Heart left ventricle (tissue), 16 donors: ENCODE data around the gene POLR2B. TPM values are rescaled to one million over a fixed set of nuclear protein-coding genes. Genes with fewer than 3 reads are reported as not detected.

Experiments used
- ATAC-seq, 4 donors: fragments of 200-7000 bp; cut with Tn5 transposase; one replicate each; pipeline ENCODE4 v1.9.1; 2020 to 2022; ENCODE audit warnings: moderate library complexity in 4 of 4, mild to moderate bottlenecking in 3 of 4, moderate number of reproducible peaks in 1 of 4
- DNase-seq, 5 donors: peaks; one replicate each; pipeline ENCODE4 v3.0.0-alpha.2; 2020
- H3K27ac ChIP-seq, 12 donors: fragments of 200-600 bp; sonication (generic) in 4 of 12; one replicate each; pipeline versions ENCODE4 v1.5.0 to v1.8.0; 2016 to 2022; ENCODE audit warnings: mild to moderate bottlenecking in 2 of 12
- H3K27me3 ChIP-seq, 9 donors: fragments of 200-600 bp; sonication (generic) in 2 of 9; one replicate each; pipeline versions ENCODE4 v1.5.1 to v1.8.0; 2016 to 2022; ENCODE audit warnings: mild to moderate bottlenecking in 3 of 9
- H3K36me3 ChIP-seq, 9 donors: fragments of 200-600 bp; sonication (generic) in 2 of 9; one replicate each; pipeline versions ENCODE4 v1.5.0 to v1.8.0; 2018 to 2022; ENCODE audit warnings: mild to moderate bottlenecking in 2 of 9
- H3K4me1 ChIP-seq, 12 donors: fragments of 200-600 bp; sonication (generic) in 4 of 12; one replicate each; pipeline versions ENCODE4 v1.5.0 to v1.8.0; 2016 to 2022; ENCODE audit warnings: mild to moderate bottlenecking in 3 of 12
- H3K4me3 ChIP-seq, 12 donors: fragments of 200-600 bp; sonication (generic) in 4 of 12; one replicate each; pipeline versions ENCODE4 v1.5.0 to v1.8.0; 2017 to 2022; ENCODE audit warnings: mild to moderate bottlenecking in 9 of 12, moderate library complexity in 4 of 12
- H3K9me3 ChIP-seq, 12 donors: fragments of 200-600 bp; sonication (generic) in 4 of 12; one replicate each; pipeline versions ENCODE4 v1.5.0 to v1.8.0; 2016 to 2022; ENCODE audit warnings: mild to moderate bottlenecking in 1 of 12
- CTCF ChIP-seq, 12 donors: fragments of 200-600 bp; sonication (generic) in 4 of 12; IDR thresholded peaks; one replicate each; pipeline versions ENCODE4 v1.5.0 to v1.8.0; 2018 to 2022; ENCODE audit warnings: antibody characterized with exemption in 12 of 12, mild to moderate bottlenecking in 5 of 12
- POLR2A ChIP-seq, 2 donors: fragments of 450-650 bp; IDR thresholded peaks; one replicate each; pipeline ENCODE4 v1.6.1; 2017; ENCODE audit warnings: antibody characterized with exemption in 2 of 2, mild to moderate bottlenecking in 2 of 2, moderate library complexity in 2 of 2
- WGBS, 4 donors: extraction: QIAGEN DNeasy Blood & Tissue Kit in 2 of 4; methylation state at CpG; one replicate each; pipeline versions ENCODE4 v1.1.5 to v1.1.7; 2013 to 2018; 5-methylcytosine and 5-hydroxymethylcytosine counted together
- intact Hi-C, 10 donors: fragments of 100-400 bp; cut with DNase I; formaldehyde crosslinking; loops; one replicate each; pipeline versions ENCODE4 v1.11.1 to v1.14.2; 2022
- polyA plus RNA-seq, 2 donors: library from polyadenylated mRNA; stranded (reverse); fragments of 200-250 nt; gene quantifications; one replicate each; pipeline ENCODE4 v1.2.3, GENCODE V29; 2013
- total RNA-seq, 9 donors: library from RNA; depleted of rRNA in 2 of 9; stranded (reverse); fragments of >200 nt in 2 of 9; fragmentation: NEBNext Ultra II Directional in 3 of 9; extraction: Animal tissue kit (Norgen Biotek cat#: 25700) in 3 of 9; gene quantifications; one replicate each; pipeline versions ENCODE4 v1.1.0 to v1.2.4, GENCODE V29; 2016 to 2023
- donor health status: ischemic (EF 13 %, LVEDD 7.1; RV severe dilation, severe dysfunction).
- donor health status: healthy with polysubstance abuse.
- donor health status: DM: no; HTN: yes; CAD: no.
- donor health status: DM: no; HTN: no; CAD: no.
- donor health status: ischemic (EF 25% LVEDD 6.9; RV normal size, moderate dysfunction).
- donor health status: ischemic (EF 25% LVEDD 5.7; RV mildly dilated, moderate dysfunction).
- donor health status: healthy.
- donor health status: DM: yes; HTN: yes; CAD: no.
- donor health status: ischemic (EF 35%, LVEDD 5.7; RV mildly dilated, moderate dysfunction).
- donor health status: nonischemic (EF 11% LVEDD 7.7; RV severe dilation, severe dysfunction).
- donor health status: DM: yes; HTN: yes; CAD: no.
- donor health status: PGD.
- donor health status: ischemic (EF 29% LVEDD 5.4; RV normal size, mild dysfunction).
- donor health status: nonischemic (EF 23%, LVEDD 6.1; RV moderate dilation, normal function).

The POLR2B gene
- total and polyA plus RNA-seq, 11 donors: 19.4 to 87.0 (median 73.0) TPM

- no peaks in the 10 kb centered on the region for H3K9me3 ChIP-seq
- intact Hi-C loops: loop anchor here in 1 of 10 donors (5.0 kb wide), 1 partner anchor 34 kb away; no protein-coding TSS in a partner anchor
- ATAC-seq (no peak), DNase-seq (no peak)
- peaks cover 4 to 93% (median 72%) of the 10 kb centered on the region in 12 donors for H3K4me1 ChIP-seq
- WGBS, 4 donors: 71 to 82% (median 77%) methylated on average over 5 of the region's 5 CpGs
- no peak for TF ChIP-seq CTCF (IDR thresholded peaks at IDR 0.05)
- no peak for TF ChIP-seq POLR2A (IDR thresholded peaks at IDR 0.05)
- H3K27me3 ChIP-seq: no peaks in the 10 kb centered on the region
- peaks cover 0 to 12% (median 3%) of the 10 kb centered on the region in 9 donors for H3K36me3 ChIP-seq
- no peak overlapping the region for H3K4me3 ChIP-seq
- H3K27ac ChIP-seq: peak overlapping the region in 1 of 12 donors; percentile 50
These were observed 94.9 kb downstream of the POLR2B start for GRCh38 chr4:57073559-57073958.

- H3K36me3 ChIP-seq: peaks cover 0 to 12% (median 3%) of the 10 kb centered on the region in 9 donors
- ATAC-seq (peak in 1 of 4 donors; percentile 2), DNase-seq (no peak)
- no peaks in the 10 kb centered on the region for H3K27me3 ChIP-seq
- peaks cover 7 to 93% (median 72%) of the 10 kb centered on the region in 12 donors for H3K4me1 ChIP-seq
- no peaks in the 10 kb centered on the region for H3K9me3 ChIP-seq
- intact Hi-C loops: loop anchor here in 1 of 10 donors (5.0 kb wide), 1 partner anchor 33 kb away; no protein-coding TSS in a partner anchor
- no peak for TF ChIP-seq POLR2A (IDR thresholded peaks at IDR 0.05)
- no peak for TF ChIP-seq CTCF (IDR thresholded peaks at IDR 0.05)
- H3K4me3 ChIP-seq: no peak overlapping the region
- peak overlapping the region in 7 of 12 donors; percentile 5 to 59 (median 16) for H3K27ac ChIP-seq
- 11 to 33% (median 17%) methylated on average over 4 of the region's 4 CpGs for WGBS, 4 donors
These were observed 96.0 kb downstream of the POLR2B start for GRCh38 chr4:57074744-57075143.

- Histone ChIP-seq H3K4me1 (peaks cover 7 to 93% (median 76%) of the 10 kb centered on the region in 12 donors), H3K36me3 (peaks cover 0 to 12% (median 3%) of the 10 kb centered on the region in 9 donors), H3K9me3 (no peaks in the 10 kb centered on the region), H3K4me3 (no peak overlapping the region), H3K27ac (peak overlapping the region in 6 of 12 donors; percentile 9 to 59 (median 26)), H3K27me3 (no peaks in the 10 kb centered on the region)
- ATAC-seq (no peak), DNase-seq (no peak)
- no peak for TF ChIP-seq POLR2A (IDR thresholded peaks at IDR 0.05)
- intact Hi-C loops: no loop called here
These were observed 96.7 kb downstream of the POLR2B start for GRCh38 chr4:57075367-57075766.

GRCh38 chr4:57076646-57077045 is 98.0 kb downstream of the POLR2B start:
- no peak overlapping the region for H3K4me3 ChIP-seq
- no peaks in the 10 kb centered on the region for H3K9me3 ChIP-seq
- 51 to 70% (median 55%) methylated on average over 4 of the region's 4 CpGs for WGBS, 4 donors
- intact Hi-C loops: no loop called here
- ATAC-seq (no peak), DNase-seq (no peak)
- peak overlapping the region in 3 of 12 donors; percentile 21 to 58 (median 25) for H3K27ac ChIP-seq
- no peak for TF ChIP-seq POLR2A (IDR thresholded peaks at IDR 0.05)
- TF ChIP-seq CTCF (IDR thresholded peaks at IDR 0.05): no peak
- H3K4me1 ChIP-seq: peaks cover 7 to 93% (median 77%) of the 10 kb centered on the region in 12 donors
- H3K36me3 ChIP-seq: peaks cover 0 to 12% (median 3%) of the 10 kb centered on the region in 9 donors
- no peaks in the 10 kb centered on the region for H3K27me3 ChIP-seq
